Neural crest cell (in vitro differentiated cells): ENCODE measurements around the gene WDR70. TPM values are rescaled to one million over a fixed set of nuclear protein-coding genes. Genes with fewer than 3 reads are reported as not detected.
"Not testable (repeated sequence)": the region's sequence is repeated elsewhere in the genome, so short reads cannot be mapped to it uniquely, and the experiment has no call there.

ENCODE experiments used
- DNase-seq: peaks from one replicate; pipeline ENCODE4 v3.0.0; 2021; ENCODE audit warnings: low read depth, mixed read lengths, low spot score
- H3K27ac Mint-ChIP-seq: one replicate; pipeline ENCODE4 v1.8.0; 2021; ENCODE audit warnings: mild to moderate bottlenecking, mixed read lengths; ENCODE audit not compliant: unreplicated experiment
- H3K27me3 Mint-ChIP-seq: 2 replicates; pipeline ENCODE4 v1.8.0; 2021; ENCODE audit warnings: low read depth, mild to moderate bottlenecking, mixed read lengths
- H3K36me3 Mint-ChIP-seq: 2 replicates; pipeline ENCODE4 v1.8.0; 2021; ENCODE audit warnings: low read depth, mild to moderate bottlenecking, mixed read lengths
- H3K4me1 Mint-ChIP-seq: 2 replicates; pipeline ENCODE4 v1.8.0; 2021; ENCODE audit warnings: mixed read lengths
- H3K4me3 Mint-ChIP-seq: one replicate; pipeline ENCODE4 v1.8.0; 2021; ENCODE audit warnings: mild to moderate bottlenecking, mixed read lengths
- H3K9me3 Mint-ChIP-seq: 2 replicates; pipeline ENCODE4 v1.8.0; 2021; ENCODE audit warnings: mixed read lengths
- CTCF ChIP-seq: fragments of 200-600 bp; sonication (generic); conservative IDR thresholded peaks from 2 replicates; pipeline ENCODE4 v1.5.0; 2021; ENCODE audit warnings: antibody characterized with exemption, mild to moderate bottlenecking
- total RNA-seq: library from RNA; stranded (reverse); gene quantifications from 2 replicates; pipeline ENCODE4 v1.2.1, GENCODE V29; 2021

The WDR70 gene
- total RNA-seq, 1 donor from 2014 or later: 46.5 TPM

- no peak for DNase-seq
- Mint-ChIP-seq H3K9me3 (peaks cover 3% of the 10 kb centered on the region), H3K27ac (no peak overlapping the region), H3K27me3 (no peaks in the 10 kb centered on the region), H3K4me3 (no peak overlapping the region), H3K4me1 (no peaks in the 10 kb centered on the region), H3K36me3 (peaks cover 2% of the 10 kb centered on the region)
- TF ChIP-seq CTCF: no peak
These were observed 407.9 kb downstream of the WDR70 start for GRCh38 chr5:37786862-37787519.

GRCh38 chr5:37787742-37788141, 408.6 kb downstream of the WDR70 start:
- no peak for TF ChIP-seq CTCF
- Mint-ChIP-seq H3K4me1 (no peaks in the 10 kb centered on the region), H3K4me3 (no peak overlapping the region), H3K27ac (no peak overlapping the region), H3K36me3 (peaks cover 2% of the 10 kb centered on the region), H3K27me3 (no peaks in the 10 kb centered on the region), H3K9me3 (peaks cover 3% of the 10 kb centered on the region)
- DNase-seq: no peak

GRCh38 chr5:37789991-37790390, 410.9 kb downstream of the WDR70 start:
- H3K36me3 Mint-ChIP-seq: peaks cover 12% of the 10 kb centered on the region
- peaks cover 15% of the 10 kb centered on the region for H3K9me3 Mint-ChIP-seq
- no peak overlapping the region for H3K4me3 Mint-ChIP-seq
- no peak overlapping the region for H3K27ac Mint-ChIP-seq
- H3K4me1 Mint-ChIP-seq: no peaks in the 10 kb centered on the region
- TF ChIP-seq CTCF: no peak
- no peak for DNase-seq
- H3K27me3 Mint-ChIP-seq: no peaks in the 10 kb centered on the region

GRCh38 chr5:37791321-37791720, 412.2 kb downstream of the WDR70 start:
- Mint-ChIP-seq H3K27me3 (no peaks in the 10 kb centered on the region), H3K27ac (no peak overlapping the region), H3K36me3 (peaks cover 14% of the 10 kb centered on the region), H3K4me1 (no peaks in the 10 kb centered on the region), H3K9me3 (peaks cover 16% of the 10 kb centered on the region), H3K4me3 (no peak overlapping the region)
- DNase-seq: no peak
- no peak for TF ChIP-seq CTCF

GRCh38 chr5:37792975-37793631, 414.0 kb downstream of the WDR70 start:
- no peak overlapping the region for H3K4me3 Mint-ChIP-seq
- H3K4me1 Mint-ChIP-seq: no peaks in the 10 kb centered on the region
- no peaks in the 10 kb centered on the region for H3K27me3 Mint-ChIP-seq
- no peak for DNase-seq
- peaks cover 14% of the 10 kb centered on the region for H3K36me3 Mint-ChIP-seq
- H3K9me3 Mint-ChIP-seq: peaks cover 20% of the 10 kb centered on the region
- no peak for TF ChIP-seq CTCF
- no peak overlapping the region for H3K27ac Mint-ChIP-seq

GRCh38 chr5:37795292-37795691, 416.2 kb downstream of the WDR70 start:
- H3K27ac Mint-ChIP-seq, H3K27me3 Mint-ChIP-seq, H3K4me3 Mint-ChIP-seq, H3K4me1 Mint-ChIP-seq, DNase-seq: not testable (repeated sequence)
- H3K9me3 Mint-ChIP-seq: peaks cover 22% of the 10 kb centered on the region
- peaks cover 14% of the 10 kb centered on the region for H3K36me3 Mint-ChIP-seq

- not testable (repeated sequence) for H3K27ac Mint-ChIP-seq, H3K27me3 Mint-ChIP-seq, DNase-seq, H3K4me3 Mint-ChIP-seq, H3K4me1 Mint-ChIP-seq
- Mint-ChIP-seq H3K9me3 (peaks cover 23% of the 10 kb centered on the region), H3K36me3 (peaks cover 14% of the 10 kb centered on the region)
These were observed 417.3 kb downstream of the WDR70 start for GRCh38 chr5:37796435-37796834.
